GM18520 (cell line): ENCODE results near the gene PLA2G4B.

Source experiments
- ATAC-seq: cut with Tn5 transposase; IDR thresholded peaks from one replicate; pipeline ENCODE4 v1.9.1; 2021; ENCODE audit not compliant: unreplicated experiment

Gene PLA2G4B

GRCh38 chr15:41838400-41838897 lies at the start of gene PLA2G4B:
TSS of gene PLA2G4B (plus strand) at chr15:41838847. CDS start at chr15:41838914, 67 bp downstream.
- no peak for ATAC-seq

- no peak for ATAC-seq
Measured at GRCh38 chr15:41789236-41789635, 49.4 kb upstream of the PLA2G4B start.

- ATAC-seq: no peak
Measured at GRCh38 chr15:41789662-41790061, 49.0 kb upstream of the PLA2G4B start.

- ATAC-seq: no peak
Measured at GRCh38 chr15:41790169-41790568, 48.5 kb upstream of the PLA2G4B start.

GRCh38 chr15:41790756-41791546 lies 47.7 kb upstream of the PLA2G4B start:
- no peak for ATAC-seq

- ATAC-seq: no peak
Measured at GRCh38 chr15:41791547-41791937, 47.1 kb upstream of the PLA2G4B start.

GRCh38 chr15:41792000-41792637 lies 46.5 kb upstream of the PLA2G4B start:
- ATAC-seq: no peak

- ATAC-seq: no peak
Measured at GRCh38 chr15:41794081-41794480, 44.6 kb upstream of the PLA2G4B start.

- ATAC-seq: no peak
Measured at GRCh38 chr15:41795996-41796856, 42.4 kb upstream of the PLA2G4B start.

- ATAC-seq: no peak
Measured at GRCh38 chr15:41797201-41797944, 41.3 kb upstream of the PLA2G4B start.

- no peak for ATAC-seq
Measured at GRCh38 chr15:41798607-41799487, 39.8 kb upstream of the PLA2G4B start.

GRCh38 chr15:41799488-41799805 lies 39.2 kb upstream of the PLA2G4B start:
- no peak for ATAC-seq

GRCh38 chr15:41801185-41801584 lies 37.5 kb upstream of the PLA2G4B start:
- ATAC-seq: no peak

GRCh38 chr15:41801850-41802455 lies 36.7 kb upstream of the PLA2G4B start:
- no peak for ATAC-seq

- no peak for ATAC-seq
Measured at GRCh38 chr15:41804361-41804760, 34.3 kb upstream of the PLA2G4B start.

GRCh38 chr15:41804916-41805666 lies 33.6 kb upstream of the PLA2G4B start:
- ATAC-seq: no peak

GRCh38 chr15:41805711-41806110 lies 32.9 kb upstream of the PLA2G4B start:
- no peak for ATAC-seq

GRCh38 chr15:41806291-41807181 lies 32.1 kb upstream of the PLA2G4B start:
- no peak for ATAC-seq
